Fibroblast of the conjunctiva (primary cell): ENCODE data around the gene NUDT3.
"Not testable (repeated sequence)": the region's sequence is repeated elsewhere in the genome, so short reads cannot be mapped to it uniquely, and the experiment has no call there.

ENCODE experiments used
- DNase-seq: peaks from one replicate; pipeline ENCODE4 v3.0.0-alpha.2; 2010; ENCODE audit warnings: low read depth

Gene NUDT3

GRCh38 chr6:34392497-34393190 lies at the start of gene NUDT3:
NUDT3 (minus strand) TSS chr6:34392669; CDS start chr6:34392362, 307 bp downstream.
- DNase-seq, result peak; percentile 85

GRCh38 chr6:34441526-34441925 lies 49.1 kb upstream of the NUDT3 start:
- no peak for DNase-seq

- DNase-seq, result no peak
These were observed 47.0 kb upstream of the NUDT3 start for GRCh38 chr6:34439442-34439841.

GRCh38 chr6:34438705-34439104 lies 46.2 kb upstream of the NUDT3 start:
- no peak for DNase-seq

GRCh38 chr6:34437644-34437970 lies 45.1 kb upstream of the NUDT3 start:
- no peak for DNase-seq

- no peak for DNase-seq
These were observed 44.6 kb upstream of the NUDT3 start for GRCh38 chr6:34436803-34437643.

- no peak for DNase-seq
These were observed 43.4 kb upstream of the NUDT3 start for GRCh38 chr6:34435916-34436315.

GRCh38 chr6:34425498-34426410 lies 33.3 kb upstream of the NUDT3 start, which contains the start of gene RPS10:
RPS10 (minus strand) TSS chr6:34426069; CDS start chr6:34425221, 848 bp downstream.
- peak; percentile 85 for DNase-seq

GRCh38 chr6:34425132-34425497 lies 32.6 kb upstream of the NUDT3 start:
- no peak for DNase-seq

GRCh38 chr6:34424200-34425131 lies 32.0 kb upstream of the NUDT3 start:
- no peak for DNase-seq

- no peak for DNase-seq
These were observed 30.8 kb upstream of the NUDT3 start for GRCh38 chr6:34423254-34423653.

- DNase-seq, result no peak
These were observed 25.9 kb upstream of the NUDT3 start for GRCh38 chr6:34418367-34418766.

GRCh38 chr6:34416877-34417371 lies 24.5 kb upstream of the NUDT3 start:
- DNase-seq, result no peak

- peak; percentile 72 for DNase-seq
These were observed 22.8 kb upstream of the NUDT3 start for GRCh38 chr6:34414999-34415858.

- no peak for DNase-seq
These were observed 20.3 kb upstream of the NUDT3 start for GRCh38 chr6:34412643-34413214.

GRCh38 chr6:34412016-34412415 lies 19.5 kb upstream of the NUDT3 start:
- DNase-seq, result no peak

GRCh38 chr6:34407915-34408314 lies 15.4 kb upstream of the NUDT3 start:
- not testable (repeated sequence) for DNase-seq

- no peak for DNase-seq
These were observed 4.0 kb upstream of the NUDT3 start for GRCh38 chr6:34396518-34396917.

GRCh38 chr6:34393966-34394305 lies 1.5 kb upstream of the NUDT3 start:
- DNase-seq, result no peak
